Liver (tissue), 9 donors: ENCODE measurements around the gene WNK1. TPM values are rescaled to one million over a fixed set of nuclear protein-coding genes. Genes with fewer than 3 reads are reported as not detected.
"Not testable (repeated sequence)": the region's sequence is repeated elsewhere in the genome, so short reads cannot be mapped to it uniquely, and the experiment has no call there.

Experiments
- DNase-seq: peaks from one replicate; pipeline ENCODE4 v3.0.0-alpha.2; 2017; ENCODE audit warnings: low spot score
- H3K27ac ChIP-seq, 2 donors: one replicate each; pipeline ENCODE4 v1.7.0; 2013; ENCODE audit warnings: inconsistent platforms in 2 of 2, low read length in 2 of 2, control low read depth in 1 of 2, low read depth in 1 of 2, mild to moderate bottlenecking in 1 of 2
- H3K27me3 ChIP-seq, 4 donors: one replicate each; pipeline versions ENCODE4 v1.6.1 to v1.7.0; 2013; ENCODE audit warnings: low read length in 3 of 4, inconsistent platforms in 1 of 4, mild to moderate bottlenecking in 1 of 4, moderate library complexity in 1 of 4; ENCODE audit not compliant: control insufficient read depth in 4 of 4, insufficient read depth in 4 of 4
- H3K36me3 ChIP-seq, 4 donors: one replicate each; pipeline versions ENCODE4 v1.6.1 to v1.7.0; 2013; ENCODE audit warnings: low read length in 3 of 4, mild to moderate bottlenecking in 3 of 4, low read depth in 1 of 4, moderate library complexity in 1 of 4; ENCODE audit not compliant: control insufficient read depth in 4 of 4, insufficient read depth in 3 of 4
- H3K4me1 ChIP-seq, 4 donors: one replicate each; pipeline versions ENCODE4 v1.6.1 to v1.7.0; 2013; ENCODE audit warnings: low read length in 3 of 4, mild to moderate bottlenecking in 3 of 4, moderate library complexity in 1 of 4; ENCODE audit not compliant: control insufficient read depth in 4 of 4, insufficient read depth in 4 of 4
- H3K4me3 ChIP-seq, 3 donors: one replicate each; pipeline versions ENCODE4 v1.6.1 to v1.7.0; 2013; ENCODE audit warnings: low read length in 3 of 3, control low read depth in 1 of 3, low read depth in 1 of 3, mild to moderate bottlenecking in 1 of 3
- H3K9ac ChIP-seq, 2 donors: one replicate each; pipeline ENCODE4 v1.7.0; 2013; ENCODE audit warnings: low read length in 2 of 2, mild to moderate bottlenecking in 2 of 2, moderate library complexity in 2 of 2, control low read depth in 1 of 2, low read depth in 1 of 2
- H3K9me3 ChIP-seq, 4 donors: one replicate each; pipeline versions ENCODE4 v1.6.1 to v1.7.0; 2013; ENCODE audit warnings: low read length in 3 of 4; ENCODE audit not compliant: control insufficient read depth in 4 of 4
- EGR1 ChIP-seq, 2 donors: IDR thresholded peaks; 2 replicates each; pipeline ENCODE4 v1.6.1; 2016 to 2018; ENCODE audit warnings: antibody characterized with exemption in 2 of 2, low read depth in 2 of 2
- FOXA1 ChIP-seq: IDR thresholded peaks from 2 replicates; pipeline ENCODE4 v1.6.1; 2016; ENCODE audit warnings: antibody characterized with exemption
- FOXA2 ChIP-seq: IDR thresholded peaks from 2 replicates; pipeline ENCODE4 v1.6.1; 2016; ENCODE audit warnings: antibody characterized with exemption
- GABPA ChIP-seq, 2 donors: IDR thresholded peaks in 1 of 2; conservative IDR thresholded peaks in 1 of 2; 2 replicates each; pipeline ENCODE4 v1.6.1; 2016; ENCODE audit warnings: antibody characterized with exemption in 2 of 2, mild to moderate bottlenecking in 1 of 2, moderate library complexity in 1 of 2
- HNF4A ChIP-seq, 2 donors: conservative IDR thresholded peaks; 2 replicates each; pipeline ENCODE4 v1.6.1; 2016; ENCODE audit warnings: antibody characterized with exemption in 2 of 2, mild to moderate bottlenecking in 2 of 2
- HNF4G ChIP-seq: IDR thresholded peaks from 2 replicates; pipeline ENCODE4 v1.6.1; 2016; ENCODE audit warnings: antibody characterized with exemption
- JUND ChIP-seq, 2 donors: IDR thresholded peaks; 2 replicates each; pipeline ENCODE4 v1.6.1; 2016; ENCODE audit warnings: antibody characterized with exemption in 2 of 2
- MAX ChIP-seq: IDR thresholded peaks from 2 replicates; pipeline ENCODE4 v1.6.1; 2016; ENCODE audit warnings: antibody characterized with exemption
- NR2F2 ChIP-seq: IDR thresholded peaks from 2 replicates; pipeline ENCODE4 v1.6.1; 2016; ENCODE audit warnings: antibody characterized with exemption
- RAD21 ChIP-seq, 2 donors: IDR thresholded peaks; 2 replicates each; pipeline ENCODE4 v1.6.1; 2016; ENCODE audit warnings: antibody characterized with exemption in 2 of 2, mild to moderate bottlenecking in 2 of 2
- REST ChIP-seq: IDR thresholded peaks from 2 replicates; pipeline ENCODE4 v1.6.1; 2016; ENCODE audit warnings: antibody characterized with exemption, mild to moderate bottlenecking
- RXRA ChIP-seq, 2 donors: IDR thresholded peaks; 2 replicates each; pipeline ENCODE4 v1.6.1; 2017 to 2018; ENCODE audit warnings: antibody characterized with exemption in 2 of 2, mild to moderate bottlenecking in 1 of 2
- SP1 ChIP-seq: IDR thresholded peaks from 2 replicates; pipeline ENCODE4 v1.6.1; 2018; ENCODE audit warnings: antibody characterized with exemption, mild to moderate bottlenecking
- TAF1 ChIP-seq: conservative IDR thresholded peaks from 2 replicates; pipeline ENCODE4 v1.6.1; 2016; ENCODE audit warnings: antibody characterized with exemption, mild to moderate bottlenecking
- YY1 ChIP-seq: IDR thresholded peaks from 2 replicates; pipeline ENCODE4 v1.6.1; 2016; ENCODE audit warnings: antibody characterized with exemption, mild to moderate bottlenecking
- ZBTB33 ChIP-seq: IDR thresholded peaks from 2 replicates; pipeline ENCODE4 v1.6.1; 2016; ENCODE audit warnings: antibody characterized with exemption
- WGBS: extraction: QIAGEN DNeasy Blood & Tissue Kit; methylation state at CpG from one replicate; pipeline ENCODE4 v1.1.7; 2013; 5-methylcytosine and 5-hydroxymethylcytosine counted together
- polyA plus RNA-seq, 2 donors: library from polyadenylated mRNA; stranded (reverse) in 1 of 2; unstranded in 1 of 2; fragments of 200-250 nt in 1 of 2; fragments of >200 nt in 1 of 2; fragmentation: Nextera tagmentation in 1 of 2; extraction: Ambion mirVana in 1 of 2; gene quantifications; one replicate each; pipeline versions ENCODE4 v1.2.1 to v1.2.3, GENCODE V29; 2013 to 2015
- total RNA-seq, 2 donors: library from RNA; depleted of rRNA; stranded (reverse); fragments of >200 nt; gene quantifications; one replicate each; pipeline ENCODE4 v1.2.3, GENCODE V29; 2014
- donor health status: healthy.
- donor health status: healthy.
- donor health status: healthy.
- donor health status: healthy.
- donor health status: healthy.

The WNK1 gene
- 100 to 1,000 TPM in 1 of 2 donors, 10 to 100 TPM in 1; 78.9 to 299 TPM for total RNA-seq
- 10 to 100 TPM; 22.4 to 28.7 TPM for polyA plus RNA-seq

- no peaks in the 10 kb centered on the region for H3K9me3 ChIP-seq
- H3K27me3 ChIP-seq = no peaks in the 10 kb centered on the region
- WGBS = under 1% methylated on average over 41 of the region's 41 CpGs
- H3K4me3 ChIP-seq = peak within 1 kb of the TSS; percentile 80 to 100 (median 83)
- DNase-seq = peak; percentile 99
- H3K9ac ChIP-seq = peak within 1 kb of the TSS; percentile 66 to 75
- TF ChIP-seq HNF4G (no peak), JUND (IDR thresholded peaks at IDR 0.05) (peak in 1 of 2 donors; percentile 21), REST (peak; percentile 66), SP1 (peak; percentile 41), GABPA (IDR thresholded peaks at IDR 0.05 in 1 of 2, conservative IDR thresholded peaks at IDR 0.05 in 1 of 2) (peak; percentile 55 to 72), YY1 (peak; percentile 85), EGR1 (IDR thresholded peaks at IDR 0.05; ENCODE audit: low read depth in 2 of 2) (no peak), RXRA (IDR thresholded peaks at IDR 0.05) (no peak), RAD21 (IDR thresholded peaks at IDR 0.05) (no peak), MAX (peak; percentile 22), ZBTB33 (no peak), HNF4A (conservative IDR thresholded peaks at IDR 0.05) (peak in 1 of 2 donors; percentile 12), FOXA1 (no peak), FOXA2 (no peak), TAF1 (peak; percentile 44), NR2F2 (no peak)
- peak within 1 kb of the TSS; percentile 93 to 97 for H3K27ac ChIP-seq
- no peaks in the 10 kb centered on the region for H3K36me3 ChIP-seq
- H3K4me1 ChIP-seq = peaks cover 2 to 45% (median 22%) of the 10 kb centered on the region in 4 donors
Measured at GRCh38 chr12:751999-752694, at the start of gene WNK1. Gene WNK1 (plus strand): TSS chr12:752579. CDS start chr12:753566, 987 bp downstream.

GRCh38 chr12:704516-705242, 47.7 kb upstream of the WNK1 start:
- Histone ChIP-seq H3K4me3 (no peak overlapping the region), H3K36me3 (no peaks in the 10 kb centered on the region), H3K27ac (no peak overlapping the region), H3K9me3 (no peaks in the 10 kb centered on the region), H3K27me3 (no peaks in the 10 kb centered on the region), H3K9ac (no peak overlapping the region), H3K4me1 (no peaks in the 10 kb centered on the region)
- 89% methylated on average over 5 of the region's 5 CpGs for WGBS
- DNase-seq = no peak
- no peak for TF ChIP-seq GABPA (IDR thresholded peaks at IDR 0.05 in 1 of 2, conservative IDR thresholded peaks at IDR 0.05 in 1 of 2)
- TF ChIP-seq RXRA (IDR thresholded peaks at IDR 0.05) = no peak

GRCh38 chr12:708084-708483, 44.3 kb upstream of the WNK1 start:
- not testable (repeated sequence) for H3K9ac ChIP-seq, H3K9me3 ChIP-seq, H3K27me3 ChIP-seq, H3K4me1 ChIP-seq, H3K4me3 ChIP-seq, H3K27ac ChIP-seq, DNase-seq, H3K36me3 ChIP-seq
- 51% methylated on average over 2 of the region's 3 CpGs for WGBS
